GM19240 (cell line): ENCODE data around the gene PLEK.
"Not testable (repeated sequence)": the region's sequence is repeated elsewhere in the genome, so short reads cannot be mapped to it uniquely, and the experiment has no call there.

Source experiments
- DNase-seq: peaks from one replicate; pipeline ENCODE4 v3.0.0; 2011; ENCODE audit warnings: low spot score; ENCODE audit not compliant: insufficient read length

PLEK gene

DNA sequence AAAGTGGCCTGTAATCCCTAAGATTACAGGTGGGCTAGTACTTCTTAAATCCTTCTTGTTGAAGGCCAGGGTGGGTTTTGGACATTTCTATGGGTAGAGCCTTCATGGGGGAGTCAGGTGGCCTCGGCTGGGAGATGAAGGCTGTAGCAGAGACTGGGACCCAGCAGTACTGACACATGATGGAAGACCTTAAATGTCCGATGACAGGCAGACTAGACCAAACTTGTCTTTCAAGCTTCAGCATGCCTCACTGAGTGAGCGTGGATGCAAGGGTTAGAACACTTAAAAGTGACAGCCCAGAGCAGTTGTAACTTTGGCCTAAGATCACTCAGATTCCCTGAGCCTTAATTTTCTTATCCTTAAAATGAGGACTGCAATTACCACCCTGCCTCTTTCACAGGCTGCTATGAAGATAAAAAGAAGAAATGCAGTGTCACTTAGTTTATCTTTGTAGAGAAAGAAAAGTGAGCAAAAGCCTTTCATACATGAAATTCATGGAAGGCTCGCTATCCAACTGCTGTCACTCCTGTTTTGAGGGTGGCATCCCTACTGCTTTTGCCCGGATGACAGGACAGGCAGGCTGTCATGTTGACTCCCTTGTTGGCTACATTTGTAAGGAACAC lies 19.5 kb downstream of the PLEK start:
- no peak for DNase-seq

- peak; percentile 19 for DNase-seq
Measured at GRCh38 chr2:68385220-68385906, 20.3 kb downstream of the PLEK start.

- DNase-seq, result no peak
Measured at GRCh38 chr2:68385907-68386287, 20.8 kb downstream of the PLEK start.

DNA sequence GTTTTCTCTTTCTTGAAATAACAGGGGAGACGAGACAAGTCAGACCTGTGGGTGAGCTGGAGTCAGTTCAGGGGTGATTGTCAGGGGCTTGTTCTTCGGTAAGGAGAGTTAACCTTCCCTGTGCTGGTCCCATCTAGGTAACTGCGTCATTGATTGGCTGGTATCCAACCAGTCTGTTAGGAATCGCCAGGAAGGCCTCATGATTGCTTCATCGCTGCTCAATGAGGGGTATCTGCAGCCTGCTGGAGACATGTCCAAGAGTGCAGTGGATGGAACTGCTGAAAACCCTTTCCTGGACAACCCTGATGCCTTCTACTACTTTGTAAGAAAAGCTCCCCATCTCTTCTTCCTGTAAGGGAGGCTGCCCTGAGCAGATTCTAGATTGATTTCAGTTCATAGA lies 21.3 kb downstream of the PLEK start:
- DNase-seq, result no peak

- DNase-seq, result peak; percentile 33
Measured at GRCh38 chr2:68387408-68388350, 22.6 kb downstream of the PLEK start.

DNA sequence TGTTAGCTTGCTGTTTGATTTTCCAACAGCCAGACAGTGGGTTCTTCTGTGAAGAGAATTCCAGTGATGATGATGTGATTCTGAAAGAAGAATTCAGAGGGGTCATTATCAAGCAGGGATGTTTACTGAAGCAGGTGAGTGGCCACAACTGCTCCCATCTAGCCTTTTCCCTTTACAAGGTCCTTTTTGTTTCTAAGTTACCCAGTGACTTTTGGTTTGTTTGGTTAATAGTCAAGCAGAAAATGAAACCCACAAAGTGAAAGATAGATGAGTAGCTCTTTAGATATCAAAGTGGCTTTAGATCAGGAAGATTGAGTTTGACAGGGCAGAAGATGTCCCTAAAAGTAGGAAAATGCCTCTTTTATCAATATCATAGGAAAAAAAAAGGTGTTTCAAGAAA lies 23.3 kb downstream of the PLEK start:
- DNase-seq, result no peak

GRCh38 chr2:68388772-68389171 lies 23.7 kb downstream of the PLEK start:
- DNase-seq, result no peak

- DNase-seq, result no peak
Measured at GRCh38 chr2:68390114-68390513, 25.0 kb downstream of the PLEK start.

DNA sequence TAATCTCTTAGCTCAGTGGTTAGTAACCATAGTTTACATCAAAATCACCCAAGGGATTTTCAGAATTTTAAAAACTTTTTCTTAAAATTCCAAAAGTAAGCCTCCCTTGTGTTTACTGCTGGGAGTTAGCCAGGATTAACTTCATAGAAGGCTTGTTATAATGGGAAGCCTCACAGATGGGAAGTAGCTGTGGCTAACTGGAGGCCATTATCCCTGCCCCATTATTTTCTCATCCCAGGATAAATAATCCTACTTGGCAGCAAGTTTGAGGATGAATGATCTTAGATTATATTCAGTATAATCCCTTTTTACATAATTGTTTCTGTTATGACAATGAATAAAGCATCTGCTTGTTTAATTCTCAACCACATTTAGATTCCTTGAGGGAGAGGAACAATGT lies 25.5 kb downstream of the PLEK start:
- no peak for DNase-seq

- DNase-seq, result no peak
Measured at GRCh38 chr2:68391099-68391498, 26.0 kb downstream of the PLEK start.

- no peak for DNase-seq
Measured at GRCh38 chr2:68391869-68392268, 26.8 kb downstream of the PLEK start.

DNA sequence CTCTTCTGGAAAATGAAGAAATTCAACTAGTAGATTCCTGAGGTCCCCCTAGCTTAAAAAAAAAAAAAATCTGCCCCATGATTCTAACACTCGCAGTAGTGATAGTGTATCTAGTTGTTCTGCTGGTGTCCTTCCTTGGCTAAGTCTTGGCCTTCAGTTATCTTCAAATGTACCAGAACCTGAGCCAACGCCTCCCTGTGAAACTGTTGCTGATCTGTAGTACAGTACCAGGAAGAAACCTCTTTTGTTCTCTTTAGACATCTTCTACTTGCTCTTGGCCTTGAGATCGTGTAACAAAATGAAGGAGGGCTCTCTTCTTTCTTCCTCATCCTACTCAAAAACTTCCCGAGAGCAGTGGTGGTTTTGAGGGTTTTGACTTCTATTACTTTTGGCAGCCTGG lies 31.0 kb downstream of the PLEK start:
- no peak for DNase-seq

- not testable (repeated sequence) for DNase-seq
Measured at GRCh38 chr2:68397704-68398263, 32.7 kb downstream of the PLEK start.

GRCh38 chr2:68403199-68403644 lies 38.1 kb downstream of the PLEK start:
- no peak for DNase-seq

DNA sequence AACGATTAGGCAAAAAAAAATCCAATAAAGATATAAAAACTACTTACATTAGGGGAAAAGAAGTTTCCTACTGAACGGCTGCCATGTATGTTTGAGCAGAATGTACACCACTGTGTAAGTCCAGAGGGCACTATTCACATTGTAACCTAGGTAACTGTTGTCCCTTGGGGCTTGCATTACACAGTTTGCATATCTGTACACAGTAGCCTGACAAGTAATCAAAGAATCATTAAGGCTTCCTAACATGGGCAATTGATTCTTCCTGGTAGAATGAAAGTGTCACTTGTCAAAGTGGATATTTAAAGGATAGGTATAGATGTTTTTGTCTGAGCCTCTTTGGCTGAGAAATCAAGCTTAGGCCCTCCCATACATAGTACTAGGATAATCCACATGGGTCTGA lies 39.1 kb downstream of the PLEK start:
- DNase-seq, result no peak

- no peak for DNase-seq
Measured at GRCh38 chr2:68404893-68405799, 40.1 kb downstream of the PLEK start.

GRCh38 chr2:68411397-68412126 lies 46.5 kb downstream of the PLEK start:
- no peak for DNase-seq

GRCh38 chr2:68412127-68412819 lies 47.2 kb downstream of the PLEK start:
- DNase-seq, result no peak

DNA sequence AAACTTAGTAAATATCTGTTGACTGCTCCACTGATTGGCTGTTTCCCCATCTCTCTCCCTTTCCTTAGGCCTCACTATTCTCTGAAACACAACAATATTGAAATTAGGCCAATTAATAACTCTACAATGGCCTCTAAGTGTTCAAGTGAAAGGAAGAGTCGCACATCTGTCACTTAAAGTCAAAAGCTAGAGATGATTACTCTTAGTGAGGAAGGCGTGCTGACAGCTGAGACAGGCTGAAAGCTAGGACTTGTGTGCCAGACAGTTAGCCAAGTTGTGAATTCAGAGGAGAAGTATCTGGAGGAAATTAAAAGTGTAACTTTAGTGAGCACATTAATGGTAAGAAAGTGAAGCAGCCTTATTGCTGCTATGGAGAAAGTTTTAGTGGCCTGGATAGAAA lies 48.4 kb downstream of the PLEK start:
- no peak for DNase-seq

- DNase-seq, result no peak
Measured at GRCh38 chr2:68414452-68414851, 49.4 kb downstream of the PLEK start.
